LNCAP (cell line): ENCODE results near the gene DSCAML1.

ENCODE experiments used
- CTCF ChIP-seq: fragments of 450-650 bp; IDR thresholded peaks from 2 replicates; pipeline ENCODE4 v1.5.1; 2017; ENCODE audit warnings: mild to moderate bottlenecking

Gene DSCAML1

GRCh38 chr11:117803896-117804295 lies 6.9 kb upstream of the DSCAML1 start:
- TF ChIP-seq CTCF: no peak

- TF ChIP-seq CTCF: no peak
These were observed 2.6 kb upstream of the DSCAML1 start for GRCh38 chr11:117799634-117800033.

- TF ChIP-seq CTCF: no peak
These were observed 552 bp downstream of the DSCAML1 start for GRCh38 chr11:117796456-117796871.

- no peak for TF ChIP-seq CTCF
These were observed 1.2 kb downstream of the DSCAML1 start for GRCh38 chr11:117795638-117796455.

GRCh38 chr11:117794772-117795629 lies 2.0 kb downstream of the DSCAML1 start:
- no peak for TF ChIP-seq CTCF

- no peak for TF ChIP-seq CTCF
These were observed 2.9 kb downstream of the DSCAML1 start for GRCh38 chr11:117794135-117794534.

- TF ChIP-seq CTCF: no peak
These were observed 3.4 kb downstream of the DSCAML1 start for GRCh38 chr11:117793583-117793982.
